IMR-90 (cell line): ENCODE results near the gene PTGDS. TPM values are rescaled to one million over a fixed set of nuclear protein-coding genes. Genes with fewer than 3 reads are reported as not detected.
"Not testable (repeated sequence)": the region's sequence is repeated elsewhere in the genome, so short reads cannot be mapped to it uniquely, and the experiment has no call there.

Experiments
- ATAC-seq: fragments of 200-7000 bp; cut with Tn5 transposase; 2 replicates; pipeline ENCODE4 v1.9.1; 2020; ENCODE audit warnings: low read depth, mild to moderate bottlenecking, moderate library complexity
- BruUV-seq: library from RNA; stranded (reverse); fragments of 400-500 nt; replicated peaks from 2 replicates; lab custom pipeline; 2021; lab: Mats Ljungman, UMichigan
- CTCF ChIA-PET: fragments of 300-600 bp; formaldehyde crosslinking; extraction: SDS; loops from one replicate; lab custom pipeline; 2021; ENCODE audit warnings: antibody characterized with exemption; lab: Yijun Ruan, JAX
- POLR2A ChIA-PET: fragments of 300-600 bp; sonication (Branson Sonifier 250); formaldehyde crosslinking; loops from one replicate; lab custom pipeline; 2022; ENCODE audit warnings: antibody characterized with exemption; ENCODE audit not compliant: unreplicated experiment; lab: Charles Lee
- DNase-seq: peaks from one replicate; pipeline ENCODE4 v3.0.0; 2013
- H2AFZ ChIP-seq: replicated peaks from 2 replicates; pipeline ENCODE3; 2013; ENCODE audit warnings: low read length, mild to moderate bottlenecking; ENCODE audit not compliant: poor library complexity
- H2AK5ac ChIP-seq: 2 replicates; pipeline ENCODE4 v1.6.1; 2013; ENCODE audit warnings: low read depth, low read length, inconsistent platforms
- H2AK9ac ChIP-seq: replicated peaks from 2 replicates; pipeline ENCODE3; 2013; ENCODE audit warnings: mild to moderate bottlenecking, low read depth, low read length, moderate library complexity; ENCODE audit not compliant: poor library complexity
- H2BK120ac ChIP-seq: 2 replicates; pipeline ENCODE4 v1.6.1; 2013; ENCODE audit warnings: low read depth, low read length, inconsistent platforms
- H2BK15ac ChIP-seq: 3 replicates; pipeline ENCODE4 v1.6.1; 2013; ENCODE audit warnings: low read depth, low read length, inconsistent platforms
- H2BK20ac ChIP-seq: 2 replicates; pipeline ENCODE4 v1.6.1; 2013; ENCODE audit warnings: low read depth, mild to moderate bottlenecking, inconsistent platforms, low read length, moderate library complexity
- H2BK5ac ChIP-seq: 2 replicates; pipeline ENCODE4 v1.6.1; 2013; ENCODE audit warnings: mild to moderate bottlenecking, low read depth, low read length, inconsistent platforms; ENCODE audit not compliant: poor library complexity, severe bottlenecking
- H3K14ac ChIP-seq: replicated peaks from 2 replicates; pipeline ENCODE4 v1.6.1; 2013; ENCODE audit warnings: low read depth, low read length, inconsistent platforms
- H3K18ac ChIP-seq: 2 replicates; pipeline ENCODE4 v1.6.1; 2013; ENCODE audit warnings: low read depth, low read length, control low read depth
- H3K23ac ChIP-seq: 2 replicates; pipeline ENCODE4 v1.6.1; 2013; ENCODE audit warnings: low read depth, low read length, inconsistent platforms
- H3K27ac ChIP-seq: 2 replicates; pipeline ENCODE4 v1.5.1; 2013; ENCODE audit warnings: mild to moderate bottlenecking, control low read depth, low read length; ENCODE audit not compliant: insufficient read depth
- H3K27me3 ChIP-seq: 2 replicates; pipeline ENCODE4 v1.6.1; 2013; ENCODE audit warnings: low read length; ENCODE audit not compliant: control insufficient read depth, insufficient read depth
- H3K36me3 ChIP-seq: 2 replicates; pipeline ENCODE4 v1.6.1; 2013; ENCODE audit warnings: low read length, mixed read lengths; ENCODE audit not compliant: control insufficient read depth, insufficient read depth
- H3K4ac ChIP-seq: 2 replicates; pipeline ENCODE4 v1.6.1; 2013; ENCODE audit warnings: low read depth, low read length, inconsistent platforms
- H3K4me1 ChIP-seq: 2 replicates; pipeline ENCODE4 v1.6.1; 2013; ENCODE audit warnings: low read length, mixed read lengths; ENCODE audit not compliant: control insufficient read depth, insufficient read depth
- H3K4me2 ChIP-seq: 2 replicates; pipeline ENCODE4 v1.6.1; 2013; ENCODE audit warnings: low read depth, mild to moderate bottlenecking, control low read depth, low read length, moderate library complexity
- H3K4me3 ChIP-seq: 2 replicates; pipeline ENCODE4 v1.5.1; 2013; ENCODE audit warnings: low read depth, mild to moderate bottlenecking, control low read depth, low read length, moderate library complexity; ENCODE audit not compliant: insufficient read depth
- H3K56ac ChIP-seq: 2 replicates; pipeline ENCODE4 v1.6.1; 2013; ENCODE audit warnings: low read length, inconsistent platforms; ENCODE audit not compliant: insufficient read depth; ENCODE audit errors: extremely low read depth
- H3K79me1 ChIP-seq, 2 experiments: 2 replicates each; pipeline ENCODE4 v1.6.1; 2013; ENCODE audit warnings: low read length in 2 of 2, inconsistent platforms in 1 of 2, low read depth in 1 of 2
- H3K9ac ChIP-seq: 2 replicates; pipeline ENCODE4 v1.6.1; 2013; ENCODE audit warnings: low read depth, low read length, control low read depth
- H3K9me1 ChIP-seq: 2 replicates; pipeline ENCODE4 v1.6.1; 2013; ENCODE audit warnings: low read length, inconsistent platforms; ENCODE audit not compliant: insufficient read depth
- H3K9me3 ChIP-seq: 2 replicates; pipeline ENCODE4 v1.6.1; 2013; ENCODE audit warnings: low read length; ENCODE audit not compliant: control insufficient read depth, insufficient read depth
- H4K20me1 ChIP-seq: 2 replicates; pipeline ENCODE4 v1.6.1; 2013; ENCODE audit warnings: low read length, inconsistent platforms; ENCODE audit not compliant: insufficient read depth
- H4K5ac ChIP-seq: 2 replicates; pipeline ENCODE4 v1.6.1; 2013; ENCODE audit warnings: mild to moderate bottlenecking, low read depth, low read length, control low read depth
- H4K8ac ChIP-seq, 2 experiments: 2 replicates each; pipeline ENCODE4 v1.6.1; 2013; ENCODE audit warnings: low read depth in 2 of 2, low read length in 2 of 2, control low read depth in 1 of 2, inconsistent platforms in 1 of 2
- H4K91ac ChIP-seq: 2 replicates; pipeline ENCODE4 v1.6.1; 2013; ENCODE audit warnings: low read depth, low read length, inconsistent platforms; ENCODE audit not compliant: insufficient read depth
- WGBS, 2 experiments: methylation state at CpG; one replicate each; pipeline versions ENCODE4 v1.1.5 to v1.1.7; 2013; ENCODE audit warnings: missing lambda C conversion rate in 2 of 2; ENCODE audit not compliant: insufficient read length in 1 of 2; ENCODE audit errors: extremely low coverage in 2 of 2; 5-methylcytosine and 5-hydroxymethylcytosine counted together
- dilution Hi-C: fragments of 300-500 bp; cut with HindIII; formaldehyde crosslinking; loops from one replicate; pipeline ENCODE4 v1.14.3; 2018; ENCODE audit warnings: low sequenced_read_pairs; ENCODE audit not compliant: unreplicated experiment
- in situ Hi-C: fragments of 300-500 bp; cut with MboI; formaldehyde crosslinking; loops from 3 replicates; pipeline ENCODE4 v1.14.3; 2019; ENCODE audit warnings: low sequenced_read_pairs, inconsistent platforms, mixed read lengths
- intact Hi-C: fragments of 100-400 bp; cut with micrococcal nuclease; formaldehyde crosslinking; loops from 2 replicates; pipeline ENCODE4 v1.10.0; 2022
- polyA plus RNA-seq, 3 experiments: library from polyadenylated mRNA; depleted of rRNA; stranded (reverse); fragments of >200 nt; gene quantifications; 2 replicates each; pipeline ENCODE4 v1.2.3, GENCODE V29; 2012; ENCODE audit warnings: low replicate concordance in 1 of 3
- total RNA-seq: library from RNA; depleted of rRNA; stranded (reverse); fragments of >200 nt; gene quantifications from 2 replicates; pipeline ENCODE4 v1.2.3, GENCODE V29; 2012
- TF ChIP-seq, protein P1 (sequence below): conservative IDR thresholded peaks from 2 replicates; pipeline ENCODE4 v1.5.1; 2012; ENCODE audit warnings: mild to moderate bottlenecking, low read depth, low read length, improper control_type of control experiment

The PTGDS gene
- total and polyA plus RNA-seq, 2 of the 4 experiments (the other 2 are of a cell fraction) = 1.2 TPM; not detected in 1

DNA sequence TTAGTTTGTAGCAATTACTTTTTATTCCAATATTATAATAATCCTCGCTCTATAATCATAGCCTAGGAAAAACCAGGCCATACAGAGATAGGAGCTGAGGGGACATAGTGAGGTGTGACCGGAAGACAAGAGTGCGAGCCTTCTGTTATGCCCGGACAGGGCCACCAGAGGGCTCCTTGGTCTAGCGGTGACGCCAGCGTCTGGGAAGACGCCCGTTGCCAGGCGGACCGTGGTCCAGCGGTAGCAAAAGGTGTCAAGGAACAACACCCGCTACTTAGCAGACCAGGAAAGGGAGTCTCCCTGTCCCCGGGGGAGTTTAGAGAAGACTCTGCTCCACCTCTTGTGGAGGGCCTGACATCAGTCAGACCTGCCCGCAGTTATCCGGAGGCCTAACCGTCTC lies 27.0 kb downstream of the PTGDS start:
- TF ChIP-seq, protein P1, sequence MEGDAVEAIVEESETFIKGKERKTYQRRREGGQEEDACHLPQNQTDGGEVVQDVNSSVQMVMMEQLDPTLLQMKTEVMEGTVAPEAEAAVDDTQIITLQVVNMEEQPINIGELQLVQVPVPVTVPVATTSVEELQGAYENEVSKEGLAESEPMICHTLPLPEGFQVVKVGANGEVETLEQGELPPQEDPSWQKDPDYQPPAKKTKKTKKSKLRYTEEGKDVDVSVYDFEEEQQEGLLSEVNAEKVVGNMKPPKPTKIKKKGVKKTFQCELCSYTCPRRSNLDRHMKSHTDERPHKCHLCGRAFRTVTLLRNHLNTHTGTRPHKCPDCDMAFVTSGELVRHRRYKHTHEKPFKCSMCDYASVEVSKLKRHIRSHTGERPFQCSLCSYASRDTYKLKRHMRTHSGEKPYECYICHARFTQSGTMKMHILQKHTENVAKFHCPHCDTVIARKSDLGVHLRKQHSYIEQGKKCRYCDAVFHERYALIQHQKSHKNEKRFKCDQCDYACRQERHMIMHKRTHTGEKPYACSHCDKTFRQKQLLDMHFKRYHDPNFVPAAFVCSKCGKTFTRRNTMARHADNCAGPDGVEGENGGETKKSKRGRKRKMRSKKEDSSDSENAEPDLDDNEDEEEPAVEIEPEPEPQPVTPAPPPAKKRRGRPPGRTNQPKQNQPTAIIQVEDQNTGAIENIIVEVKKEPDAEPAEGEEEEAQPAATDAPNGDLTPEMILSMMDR = peak; percentile 38
- H2BK15ac ChIP-seq, H3K4me3 ChIP-seq, H2AFZ ChIP-seq, intact Hi-C loops, BruUV-seq, H3K27me3 ChIP-seq, H4K5ac ChIP-seq, H3K9ac ChIP-seq, H2BK5ac ChIP-seq, POLR2A ChIA-PET, H4K91ac ChIP-seq, H3K9me1 ChIP-seq, H3K9me3 ChIP-seq, H3K4me2 ChIP-seq, H3K27ac ChIP-seq, ATAC-seq, H3K36me3 ChIP-seq, H3K56ac ChIP-seq, DNase-seq, H2BK120ac ChIP-seq, H2AK9ac ChIP-seq, dilution Hi-C loops, H2BK20ac ChIP-seq, H3K18ac ChIP-seq, in situ Hi-C loops, H2AK5ac ChIP-seq, H4K8ac ChIP-seq, H4K20me1 ChIP-seq, H3K23ac ChIP-seq, H3K4ac ChIP-seq, CTCF ChIA-PET, H3K79me1 ChIP-seq, H3K14ac ChIP-seq: not testable (repeated sequence)
- WGBS, 2 experiments = 60% methylated on average over 1 of the region's 17 CpGs; no CpG with 5 or more reads in 1 of the 2 experiments
- H3K4me1 ChIP-seq = peaks cover 11% of the 10 kb centered on the region
